Loucy (cell line): ENCODE results near the gene NOL8.

Experiments
- CTCF ChIP-seq: fragments of 200-600 bp; sonication (generic); conservative IDR thresholded peaks from 2 replicates; pipeline ENCODE4 v1.5.1; 2014; ENCODE audit warnings: mild to moderate bottlenecking, antibody characterized with exemption, low read length
- EZH2phosphoT487 ChIP-seq: fragments of 200-600 bp; IDR thresholded peaks from 2 replicates; pipeline ENCODE4 v1.6.1; 2018; ENCODE audit warnings: antibody characterized with exemption, mild to moderate bottlenecking, moderate library complexity, borderline replicate concordance

- TF ChIP-seq CTCF: no peak
- no peak for TF ChIP-seq EZH2phosphoT487
These were observed 62.0 kb downstream of the NOL8 start for GRCh38 chr9:92263131-92263530.
